Stimulated activated CD4-positive, alpha-beta T cell treated with anti-CD3 and anti-CD28 coated beads, Interleukin-1b, Interleukin-23, amount 100 ng/mL, for 1 hour (primary cell): ENCODE results near the gene CXCR4.

ENCODE experiments used
- DNase-seq, 2 donors: peaks; one replicate each; pipeline ENCODE4 v3.0.0-alpha.2; 2020; ENCODE audit warnings: low read depth in 2 of 2

CXCR4 gene

DNA sequence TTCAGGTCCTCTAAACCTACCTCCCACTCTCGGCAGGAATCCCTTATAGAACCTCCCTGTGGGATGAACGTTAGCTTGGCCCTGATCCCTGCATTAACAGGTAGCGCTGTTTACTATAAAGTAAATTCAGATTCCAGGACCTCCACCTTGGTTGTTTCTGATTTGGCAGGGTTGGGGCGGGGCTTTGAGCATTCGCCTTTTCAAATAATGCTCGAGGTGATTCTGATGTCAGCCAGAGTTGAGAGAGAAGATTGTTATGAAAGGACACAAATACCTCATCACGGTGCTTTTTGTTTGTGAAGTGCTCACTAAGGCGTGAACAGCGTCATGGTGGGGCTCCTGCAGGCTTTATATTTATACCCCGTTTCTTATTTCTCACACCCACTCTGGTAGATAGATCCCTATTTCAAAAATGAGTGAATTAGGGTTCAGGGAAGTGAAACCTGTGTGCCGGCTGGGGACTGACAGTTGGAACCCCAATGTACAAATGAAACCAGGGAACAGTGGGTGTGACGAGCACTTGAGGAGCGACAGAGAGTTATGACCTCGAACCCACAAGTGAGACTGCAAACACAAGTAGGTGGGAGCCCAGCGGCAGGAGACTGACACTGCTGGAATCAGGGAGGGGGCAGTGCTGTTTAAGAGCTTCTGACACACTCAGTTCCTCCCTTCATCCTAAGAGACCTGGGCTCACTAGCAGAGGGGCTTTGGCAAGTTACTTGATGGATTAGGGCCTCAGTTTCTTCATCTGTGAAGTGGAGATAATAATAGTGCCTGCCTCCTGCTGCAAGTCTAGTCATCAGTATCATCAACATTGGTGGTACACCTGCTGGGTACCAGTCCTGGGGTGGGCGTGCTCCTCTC lies 14.2 kb upstream of the CXCR4 start:
- no peak for DNase-seq

GRCh38 chr2:136131484-136131960 lies 13.6 kb upstream of the CXCR4 start:
- DNase-seq, result no peak

DNA sequence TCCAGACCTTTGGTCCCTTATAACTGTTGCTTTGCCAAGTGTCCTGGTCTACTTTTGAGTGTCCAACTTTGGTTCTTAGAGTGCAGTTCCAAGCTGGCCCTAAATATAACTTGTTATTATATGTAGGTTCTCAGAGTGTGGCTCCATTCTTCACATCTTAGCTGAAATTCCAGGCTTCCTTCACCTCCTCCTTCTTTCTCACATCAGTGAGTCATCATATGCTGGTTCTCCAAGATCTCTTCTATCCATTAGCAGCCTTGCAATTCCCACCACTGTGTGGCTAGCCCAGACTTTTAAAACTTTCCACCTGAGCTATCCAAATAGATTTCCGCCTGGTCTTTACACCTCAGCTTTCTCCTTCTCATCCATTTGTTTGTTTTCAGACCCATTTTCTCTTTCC lies 12.6 kb upstream of the CXCR4 start:
- no peak for DNase-seq

GRCh38 chr2:136130045-136130444 lies 12.1 kb upstream of the CXCR4 start:
- no peak for DNase-seq

GRCh38 chr2:136129601-136130000 lies 11.7 kb upstream of the CXCR4 start:
- no peak for DNase-seq

- DNase-seq, result no peak
Measured at GRCh38 chr2:136128905-136129304, 11.0 kb upstream of the CXCR4 start.

DNA sequence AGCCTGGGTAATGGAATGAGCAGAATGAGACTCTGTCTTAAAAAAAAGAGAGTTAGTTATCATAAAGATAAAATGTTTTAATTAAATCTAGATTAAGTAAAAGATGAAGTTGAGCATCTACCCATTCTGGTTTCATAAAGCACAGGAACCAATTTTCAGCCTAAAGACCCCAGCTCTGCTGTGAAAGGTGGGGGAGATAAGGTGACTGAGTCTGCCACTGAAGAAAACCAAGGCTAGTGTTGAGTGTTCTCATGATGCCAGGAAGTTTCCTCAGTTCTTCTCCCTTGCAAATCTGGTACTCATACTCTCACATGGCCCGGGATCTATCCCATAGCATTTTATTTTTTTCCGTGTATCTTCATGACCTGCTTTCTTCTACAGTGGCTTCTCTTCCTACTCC lies 10.4 kb upstream of the CXCR4 start:
- no peak for DNase-seq

- DNase-seq, result no peak
Measured at GRCh38 chr2:136127356-136127755, 9.4 kb upstream of the CXCR4 start.

GRCh38 chr2:136126421-136126926 lies 8.5 kb upstream of the CXCR4 start:
- no peak for DNase-seq

DNA sequence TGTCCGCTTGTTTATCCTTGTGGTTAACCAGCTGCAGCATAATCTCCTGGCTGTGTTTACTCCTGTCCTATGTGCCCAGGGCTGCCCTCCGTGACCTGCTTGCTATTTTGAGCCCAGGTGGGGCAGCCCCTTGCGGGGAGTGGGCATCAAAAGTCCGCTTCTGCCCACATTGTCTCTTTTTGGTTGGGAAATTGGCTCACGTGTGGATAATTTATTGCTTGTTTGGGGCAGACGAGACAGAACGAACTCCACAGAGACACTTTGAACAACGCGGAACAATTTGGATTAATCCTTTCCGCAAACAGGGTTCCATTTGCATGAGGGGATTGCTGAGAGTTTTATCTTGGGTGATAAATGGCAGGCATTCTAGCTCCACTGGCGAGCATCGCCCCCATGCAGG lies 8.1 kb upstream of the CXCR4 start:
- DNase-seq, result no peak

- DNase-seq, result no peak
Measured at GRCh38 chr2:136125236-136125635, 7.3 kb upstream of the CXCR4 start.

GRCh38 chr2:136124805-136125204 lies 6.9 kb upstream of the CXCR4 start:
- no peak for DNase-seq

GRCh38 chr2:136122661-136123060 lies 4.7 kb upstream of the CXCR4 start:
- DNase-seq, result no peak

- no peak for DNase-seq
Measured at GRCh38 chr2:136121204-136121910, 3.4 kb upstream of the CXCR4 start.

GRCh38 chr2:136119717-136120675 lies 2.0 kb upstream of the CXCR4 start:
- DNase-seq, result no peak

- DNase-seq, result peak in 1 of 2 donors; percentile 76
Measured at GRCh38 chr2:136118819-136119716, 1.1 kb upstream of the CXCR4 start.

GRCh38 chr2:136117391-136117841 lies 533 bp downstream of the CXCR4 start:
- no peak for DNase-seq

DNA sequence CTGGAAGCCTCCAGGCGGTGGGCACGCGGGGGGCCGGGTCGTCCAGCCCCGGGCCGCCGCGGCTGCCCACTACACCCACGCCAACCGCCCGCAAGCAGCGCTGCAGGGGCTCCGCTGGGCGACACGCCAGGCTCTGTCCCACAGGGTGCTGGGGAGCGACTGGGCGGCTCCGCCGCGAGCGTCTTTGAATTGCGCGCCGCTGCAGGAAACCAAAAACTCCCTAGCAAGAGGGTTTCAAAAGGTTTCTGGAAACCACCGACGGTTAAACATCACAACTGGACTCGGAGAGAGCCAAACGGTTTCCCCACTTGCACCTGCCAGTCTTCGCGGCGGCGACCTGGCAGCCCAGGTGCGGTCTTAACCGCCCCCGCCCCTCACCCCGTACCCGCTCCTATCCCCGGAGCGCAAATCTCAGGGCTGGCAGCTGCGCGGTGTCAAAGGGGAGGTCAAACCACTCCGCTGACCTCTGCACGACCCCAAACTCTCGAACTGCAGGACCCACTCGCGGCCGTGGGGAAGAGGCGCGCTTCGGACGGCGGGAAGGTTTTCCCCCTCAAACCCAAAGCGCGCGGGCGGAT lies 1.0 kb downstream of the CXCR4 start:
- no peak for DNase-seq

- no peak for DNase-seq
Measured at GRCh38 chr2:136116151-136116812, 1.7 kb downstream of the CXCR4 start.
